ENCODE measurements around the gene PCBP3.
"Not testable (repeated sequence)": the region's sequence is repeated elsewhere in the genome, so short reads cannot be mapped to it uniquely, and the experiment has no call there.

Gene PCBP3

GRCh38 chr21:45966791-45967394, 323.4 kb downstream of the PCBP3 start:
- no peak for DNase-seq (ENCODE audit: low spot score)

GRCh38 chr21:45969921-45970673, 326.6 kb downstream of the PCBP3 start:
- DNase-seq (ENCODE audit: low spot score): no peak

GRCh38 chr21:45970674-45971615, 327.4 kb downstream of the PCBP3 start:
- DNase-seq (ENCODE audit: low spot score): peak; percentile 47

- DNase-seq (ENCODE audit: low spot score): no peak
Measured at GRCh38 chr21:45971616-45972352, 328.3 kb downstream of the PCBP3 start.

DNA sequence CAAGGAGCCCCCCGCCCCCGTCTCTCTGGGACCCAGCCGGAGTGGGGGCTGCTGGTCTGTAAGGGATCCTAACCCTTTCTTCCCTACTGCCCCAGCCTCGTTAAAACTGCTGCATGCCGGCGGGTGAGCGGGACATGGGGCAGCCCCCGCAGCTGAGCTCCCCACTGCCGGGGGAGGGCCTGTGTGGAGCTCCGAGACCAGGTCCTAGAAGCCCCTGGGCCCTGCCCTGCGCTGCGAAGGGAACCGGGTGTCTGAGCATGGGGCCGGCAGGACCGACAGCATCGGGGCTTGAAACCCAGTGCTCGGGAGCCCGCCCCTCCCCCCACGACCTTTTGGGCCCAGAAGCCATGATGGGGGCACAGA, 328.8 kb downstream of the PCBP3 start:
- no peak for DNase-seq (ENCODE audit: low spot score)

GRCh38 chr21:45972716-45973474, 329.4 kb downstream of the PCBP3 start:
- DNase-seq (ENCODE audit: low spot score): no peak

DNA sequence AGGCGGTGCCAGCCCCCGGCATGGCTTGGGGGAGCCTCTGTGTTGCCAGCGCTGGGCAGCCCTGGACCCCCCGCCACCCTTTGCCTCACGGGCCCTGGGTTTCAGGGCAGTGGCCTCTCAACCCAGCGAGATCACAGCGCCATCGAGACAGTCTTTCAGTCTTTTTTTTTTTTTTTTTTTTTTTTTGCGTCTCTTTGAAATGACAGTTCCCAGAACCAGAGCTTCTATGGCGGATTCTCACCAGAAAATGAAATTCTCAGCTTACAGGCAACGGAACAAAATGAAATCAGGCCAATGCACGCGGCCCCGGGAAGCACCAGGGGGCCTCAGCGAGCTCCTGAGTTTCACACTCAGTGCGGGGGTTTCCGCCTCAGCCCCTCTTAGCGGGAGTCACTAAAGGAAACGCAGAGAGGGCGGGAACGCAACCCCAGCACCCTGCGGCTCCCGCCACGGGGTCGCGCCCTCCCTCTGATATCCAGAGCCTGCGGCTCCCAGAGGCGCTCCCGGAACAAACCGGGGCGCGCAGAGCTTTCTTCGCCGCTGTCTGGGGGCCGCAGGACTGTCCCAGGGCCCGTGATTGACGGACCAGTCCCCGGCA, 330.0 kb downstream of the PCBP3 start:
- peak; percentile 40 for DNase-seq (ENCODE audit: low spot score)

- DNase-seq (ENCODE audit: low spot score): no peak
Measured at GRCh38 chr21:45974073-45975019, 330.8 kb downstream of the PCBP3 start.

GRCh38 chr21:45975020-45975666, 331.6 kb downstream of the PCBP3 start:
- no peak for DNase-seq (ENCODE audit: low spot score)

- not testable (repeated sequence) for DNase-seq (ENCODE audit: low spot score)
Measured at GRCh38 chr21:45975667-45976409, 332.3 kb downstream of the PCBP3 start.

GRCh38 chr21:45976701-45977311, 333.3 kb downstream of the PCBP3 start:
- no peak for DNase-seq (ENCODE audit: low spot score)

GRCh38 chr21:45977396-45977795, 333.9 kb downstream of the PCBP3 start:
- no peak for DNase-seq (ENCODE audit: low spot score)

DNA sequence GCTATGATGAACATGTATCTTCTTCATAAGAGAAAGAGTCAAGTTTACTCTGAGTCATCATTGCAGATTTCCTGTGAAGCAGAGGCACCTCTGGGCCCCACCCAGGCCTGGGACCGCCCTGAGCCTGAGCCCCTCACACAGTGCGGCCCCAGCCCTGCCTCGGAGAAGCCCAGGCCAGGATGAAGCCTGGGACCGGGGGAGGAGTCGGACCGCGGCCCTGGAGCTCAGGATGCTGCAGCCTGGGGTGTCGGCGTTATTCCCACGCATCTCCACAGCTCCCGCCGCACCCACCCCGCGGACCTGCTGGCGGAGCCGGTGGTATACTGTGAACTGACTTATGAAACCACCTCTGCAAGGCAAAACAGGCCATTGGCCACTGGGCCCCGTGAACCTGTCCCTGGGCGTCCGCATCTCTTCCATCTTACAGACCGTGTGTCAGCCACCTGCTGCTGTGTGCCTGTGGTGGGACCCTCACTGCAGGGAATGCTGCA, 335.7 kb downstream of the PCBP3 start:
- DNase-seq (ENCODE audit: low spot score): no peak

DNA sequence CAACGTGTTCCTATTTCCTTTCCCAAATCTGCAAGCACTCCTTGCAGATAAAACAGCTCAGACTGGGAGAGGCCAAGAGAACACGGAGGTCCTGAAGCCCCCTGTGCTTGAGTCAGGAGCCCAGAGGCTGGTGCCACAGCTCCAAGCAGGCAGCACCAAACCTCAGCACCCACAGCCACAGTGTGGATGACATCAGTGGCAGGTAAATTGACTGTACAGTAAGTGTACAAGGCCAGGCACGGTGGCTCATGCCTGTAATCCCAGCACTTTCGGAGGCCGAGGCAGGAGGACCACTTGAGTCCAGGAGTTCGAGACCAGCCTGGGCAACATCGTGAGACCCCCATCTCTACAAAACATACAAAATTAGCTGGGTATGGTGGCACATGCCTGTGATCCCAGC, 336.1 kb downstream of the PCBP3 start:
- DNase-seq (ENCODE audit: low spot score): no peak

DNA sequence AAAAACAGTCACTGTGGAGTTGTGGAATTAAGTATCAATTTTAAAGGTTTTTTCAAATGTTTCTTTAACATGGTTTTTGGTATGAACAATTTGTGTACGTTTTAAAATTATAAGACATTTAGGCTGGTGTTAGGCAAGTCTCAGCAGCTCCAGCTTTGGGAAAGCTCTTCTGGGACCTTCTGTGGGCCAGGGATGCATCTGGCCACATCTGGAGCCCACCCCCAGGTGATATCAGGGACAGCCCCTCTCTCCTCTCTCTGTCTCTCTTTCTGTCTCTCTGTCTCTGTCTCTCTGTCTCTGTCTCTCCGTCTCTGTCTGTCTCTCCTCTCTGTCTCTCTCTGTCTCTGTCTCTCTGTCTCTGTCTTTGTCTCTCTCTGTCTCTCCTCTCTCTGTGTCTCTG, 336.7 kb downstream of the PCBP3 start:
- DNase-seq (ENCODE audit: low spot score): no peak

DNA sequence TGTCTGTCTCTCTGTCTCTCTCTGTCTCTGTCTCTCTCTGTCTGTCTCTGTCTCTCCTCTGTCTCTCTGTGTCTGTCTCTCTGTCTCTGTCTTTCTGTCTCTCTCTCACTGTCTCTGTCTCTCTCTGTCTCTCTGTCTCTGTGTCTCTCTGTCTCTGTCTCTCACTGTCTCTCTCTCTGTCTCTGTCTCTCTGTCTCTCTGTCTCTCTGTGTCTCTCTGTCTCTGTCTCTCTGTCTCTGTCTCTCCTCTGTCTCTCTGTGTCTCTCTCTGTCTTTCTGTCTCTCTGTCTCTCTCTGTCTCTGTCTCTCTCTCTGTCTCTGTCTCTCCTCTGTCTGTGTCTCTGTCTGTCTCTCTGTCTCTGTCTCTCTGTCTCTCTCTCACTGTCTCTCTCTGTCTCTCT, 337.2 kb downstream of the PCBP3 start:
- no peak for DNase-seq (ENCODE audit: low spot score)

- DNase-seq (ENCODE audit: low spot score): peak; percentile 73
Measured at GRCh38 chr21:45981151-45982091, 337.9 kb downstream of the PCBP3 start, which contains the start of gene COL6A1. Gene COL6A1 (plus strand): TSS chr21:45981770. CDS start chr21:45981851, 81 bp downstream.

Measured in Ammon's horn (tissue), 1 donor.